BE2C (cell line): ENCODE measurements around the gene VPS9D1. TPM values are rescaled to one million over a fixed set of nuclear protein-coding genes. Genes with fewer than 3 reads are reported as not detected.

Source experiments
- DNase-seq: peaks from one replicate; pipeline ENCODE4 v3.0.0-alpha.2; 2020
- H3K27me3 ChIP-seq: fragments of 250-450 bp; sonication (Bioruptor Pico); 2 replicates; pipeline ENCODE4 v1.5.1; 2020; ENCODE audit warnings: mild to moderate bottlenecking
- H3K36me3 ChIP-seq: fragments of 250-450 bp; sonication (Bioruptor Pico); 2 replicates; pipeline ENCODE4 v1.5.1; 2020; ENCODE audit warnings: mild to moderate bottlenecking
- H3K4me1 ChIP-seq: fragments of 250-450 bp; sonication (Bioruptor Pico); 2 replicates; pipeline ENCODE4 v1.5.1; 2020
- H3K4me3 ChIP-seq: 2 replicates; pipeline ENCODE4 v1.5.1; 2011; ENCODE audit warnings: low read depth, low read length
- H3K9me3 ChIP-seq: fragments of 250-450 bp; sonication (Bioruptor Pico); 2 replicates; pipeline ENCODE4 v1.5.1; 2020
- polyA plus RNA-seq: library from polyadenylated mRNA; unstranded; fragments of >200 nt; gene quantifications from one replicate; pipeline ENCODE4 v1.2.1, GENCODE V29; 2012; ENCODE audit warnings: low read depth, missing spikeins; ENCODE audit not compliant: insufficient read length, insufficient read depth
- TF ChIP-seq, protein P1 (sequence below): IDR thresholded peaks from 2 replicates; pipeline ENCODE4 v1.5.1; 2012; ENCODE audit warnings: mild to moderate bottlenecking, low read depth, low read length

The VPS9D1 gene, protein sequence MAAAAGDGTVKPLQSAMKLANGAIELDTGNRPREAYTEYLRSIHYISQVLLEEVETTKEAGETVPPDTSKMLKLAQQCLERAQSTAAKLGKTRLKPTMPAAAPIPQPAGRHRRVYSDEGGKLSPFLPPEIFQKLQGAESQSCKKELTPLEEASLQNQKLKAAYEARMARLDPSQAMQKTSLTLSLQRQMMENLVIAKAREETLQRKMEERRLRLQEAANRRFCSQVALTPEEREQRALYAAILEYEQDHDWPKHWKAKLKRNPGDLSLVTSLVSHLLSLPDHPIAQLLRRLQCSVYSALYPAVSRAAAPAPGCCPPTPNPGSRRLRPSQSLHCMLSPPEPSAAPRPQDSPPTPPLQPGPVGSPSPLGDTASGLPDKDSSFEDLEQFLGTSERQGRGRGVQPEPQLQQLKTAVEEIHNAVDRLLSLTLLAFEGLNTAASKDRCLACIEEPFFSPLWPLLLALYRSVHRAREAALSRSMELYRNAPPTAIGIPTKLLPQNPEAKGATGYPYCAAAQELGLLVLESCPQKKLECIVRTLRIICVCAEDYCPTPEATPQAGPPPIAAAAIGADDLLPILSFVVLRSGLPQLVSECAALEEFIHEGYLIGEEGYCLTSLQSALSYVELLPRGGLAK
- polyA plus RNA-seq: 26.0 TPM

DNA sequence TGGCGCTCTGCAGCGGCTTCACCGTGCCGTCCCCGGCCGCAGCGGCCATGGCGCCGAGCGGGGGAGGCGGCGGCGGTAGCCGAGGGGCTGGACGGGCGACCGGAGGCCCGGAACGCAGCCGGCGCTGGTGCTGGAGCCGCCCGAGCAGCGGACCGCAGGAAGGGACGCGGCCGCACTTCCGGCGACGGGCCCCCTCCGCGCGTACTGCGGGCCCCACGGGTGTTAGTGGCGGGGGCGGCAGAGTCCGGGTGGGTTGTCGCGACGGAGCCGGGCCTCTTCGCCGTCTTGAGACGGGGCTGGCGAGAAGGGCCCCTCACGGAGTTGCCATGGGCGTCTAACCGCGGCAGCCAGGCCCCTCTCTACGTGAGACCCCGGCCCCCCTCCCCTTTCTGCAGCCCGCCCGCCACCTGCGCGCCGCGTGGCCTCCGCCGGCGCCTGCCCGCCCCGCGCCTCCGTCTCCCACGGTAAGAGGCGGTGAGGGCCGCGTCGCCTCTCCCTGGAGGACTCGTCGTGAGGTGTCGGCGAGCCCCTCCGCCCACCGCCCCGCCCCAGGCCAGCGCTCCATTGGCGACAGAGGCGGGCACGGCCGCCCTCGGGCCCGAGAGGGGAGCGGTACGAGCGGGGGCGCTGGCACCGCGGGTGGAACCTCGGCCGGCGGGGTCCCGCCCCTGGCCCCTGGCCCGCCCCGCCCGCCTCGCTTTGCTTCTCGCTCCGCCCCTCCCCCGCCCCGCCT is at the start of gene VPS9D1, which contains the start of gene ZNF276:
VPS9D1 (minus strand) TSS at position 86 of the 733 bp plus-strand sequence; CDS start at position 49, 37 bp downstream.
ZNF276 (plus strand) TSS at position 725 of the 733 bp plus-strand sequence. CDS start 104 bp downstream, outside the sequence.
- peak; percentile 88 for DNase-seq
- TF ChIP-seq, protein P1, sequence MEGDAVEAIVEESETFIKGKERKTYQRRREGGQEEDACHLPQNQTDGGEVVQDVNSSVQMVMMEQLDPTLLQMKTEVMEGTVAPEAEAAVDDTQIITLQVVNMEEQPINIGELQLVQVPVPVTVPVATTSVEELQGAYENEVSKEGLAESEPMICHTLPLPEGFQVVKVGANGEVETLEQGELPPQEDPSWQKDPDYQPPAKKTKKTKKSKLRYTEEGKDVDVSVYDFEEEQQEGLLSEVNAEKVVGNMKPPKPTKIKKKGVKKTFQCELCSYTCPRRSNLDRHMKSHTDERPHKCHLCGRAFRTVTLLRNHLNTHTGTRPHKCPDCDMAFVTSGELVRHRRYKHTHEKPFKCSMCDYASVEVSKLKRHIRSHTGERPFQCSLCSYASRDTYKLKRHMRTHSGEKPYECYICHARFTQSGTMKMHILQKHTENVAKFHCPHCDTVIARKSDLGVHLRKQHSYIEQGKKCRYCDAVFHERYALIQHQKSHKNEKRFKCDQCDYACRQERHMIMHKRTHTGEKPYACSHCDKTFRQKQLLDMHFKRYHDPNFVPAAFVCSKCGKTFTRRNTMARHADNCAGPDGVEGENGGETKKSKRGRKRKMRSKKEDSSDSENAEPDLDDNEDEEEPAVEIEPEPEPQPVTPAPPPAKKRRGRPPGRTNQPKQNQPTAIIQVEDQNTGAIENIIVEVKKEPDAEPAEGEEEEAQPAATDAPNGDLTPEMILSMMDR: no peak
- Histone ChIP-seq H3K4me3 (peak within 1 kb of the TSS; percentile 64), H3K4me1 (peaks cover 6% of the 10 kb centered on the region; the same call in 1 of the 2 replicates), H3K36me3 (peaks cover 17% of the 10 kb centered on the region), H3K27me3 (no peaks in the 10 kb centered on the region), H3K9me3 (no peaks in the 10 kb centered on the region)

DNA sequence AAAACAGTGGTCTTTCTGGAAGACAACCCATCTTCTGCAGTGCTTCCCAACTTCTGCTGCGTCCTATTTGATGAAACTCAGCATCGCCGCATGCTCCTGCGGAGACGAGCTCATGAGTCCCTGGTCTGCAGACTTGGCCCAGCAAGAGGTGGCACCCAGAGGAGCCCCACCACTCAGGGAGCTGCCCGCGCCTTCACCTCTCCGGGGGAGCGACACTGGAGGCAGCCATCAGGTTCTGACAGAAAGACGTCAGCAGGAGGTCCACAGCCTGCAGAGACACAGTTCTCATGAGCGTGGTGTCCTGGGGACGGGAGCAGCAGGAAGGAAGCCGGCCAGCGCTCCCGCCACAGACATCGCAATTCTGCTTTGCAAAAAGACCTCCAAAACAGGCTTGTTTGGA is 49.7 kb upstream of the VPS9D1 start:
- Histone ChIP-seq H3K36me3 (peaks cover 82% of the 10 kb centered on the region), H3K4me3 (no peak overlapping the region), H3K4me1 (no peaks in the 10 kb centered on the region), H3K27me3 (no peaks in the 10 kb centered on the region), H3K9me3 (no peaks in the 10 kb centered on the region)
- TF ChIP-seq, protein P1: no peak
- no peak for DNase-seq

DNA sequence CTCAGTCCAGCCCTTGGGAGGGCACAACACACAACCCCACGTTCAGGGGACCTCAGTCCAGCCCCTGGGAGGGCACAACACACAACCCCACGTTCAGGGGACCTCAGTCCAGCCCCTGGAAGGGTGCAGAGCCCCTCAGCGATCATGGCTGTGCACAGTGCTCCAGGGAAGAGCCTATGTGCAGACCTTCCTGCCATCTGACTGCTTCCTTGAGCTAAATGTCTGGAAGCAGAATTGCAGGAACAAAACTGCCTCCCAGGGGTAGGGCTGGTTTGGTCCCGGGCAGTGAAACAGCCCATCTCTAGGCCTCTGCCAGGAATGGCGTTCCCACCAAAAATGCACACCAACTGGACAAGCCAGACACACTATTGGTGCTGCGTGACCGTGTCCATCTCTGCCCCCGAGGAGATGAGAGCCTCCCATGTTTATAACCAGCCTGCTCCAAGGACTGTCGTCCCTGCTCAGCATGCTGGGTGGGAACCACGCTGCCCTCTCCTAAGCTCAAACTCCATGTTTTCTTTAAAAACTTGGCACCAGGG is 44.7 kb upstream of the VPS9D1 start:
- Histone ChIP-seq H3K27me3 (no peaks in the 10 kb centered on the region), H3K36me3 (peaks cover 79% of the 10 kb centered on the region), H3K4me1 (no peaks in the 10 kb centered on the region), H3K9me3 (no peaks in the 10 kb centered on the region), H3K4me3 (no peak overlapping the region)
- DNase-seq: no peak
- TF ChIP-seq, protein P1: no peak

DNA sequence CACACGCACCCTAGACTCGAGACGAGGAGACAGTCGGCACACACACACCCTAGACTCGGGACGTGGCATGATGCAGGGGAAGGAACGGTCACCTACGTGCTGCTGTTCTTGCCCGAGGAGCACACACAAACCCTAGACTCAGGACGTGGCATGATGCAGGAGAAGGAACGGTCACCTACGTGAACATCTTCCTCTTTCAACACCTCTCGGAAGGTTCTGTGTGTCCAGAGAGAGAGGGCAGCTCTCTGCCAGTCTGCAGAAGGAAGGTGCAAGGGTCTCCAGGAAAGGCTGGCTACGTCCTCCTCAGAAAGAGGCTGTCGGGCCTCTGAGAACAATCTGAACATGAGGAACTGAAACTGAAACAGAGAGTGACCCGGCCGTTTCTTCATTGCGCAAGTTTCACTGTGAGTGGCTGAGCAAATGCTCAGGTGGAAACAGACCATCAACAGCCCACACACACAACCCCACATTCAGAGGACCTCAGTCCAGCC is 44.1 kb upstream of the VPS9D1 start:
- Histone ChIP-seq H3K4me3 (no peak overlapping the region), H3K36me3 (peaks cover 79% of the 10 kb centered on the region), H3K4me1 (no peaks in the 10 kb centered on the region), H3K27me3 (no peaks in the 10 kb centered on the region), H3K9me3 (no peaks in the 10 kb centered on the region)
- TF ChIP-seq, protein P1: no peak
- DNase-seq: no peak

DNA sequence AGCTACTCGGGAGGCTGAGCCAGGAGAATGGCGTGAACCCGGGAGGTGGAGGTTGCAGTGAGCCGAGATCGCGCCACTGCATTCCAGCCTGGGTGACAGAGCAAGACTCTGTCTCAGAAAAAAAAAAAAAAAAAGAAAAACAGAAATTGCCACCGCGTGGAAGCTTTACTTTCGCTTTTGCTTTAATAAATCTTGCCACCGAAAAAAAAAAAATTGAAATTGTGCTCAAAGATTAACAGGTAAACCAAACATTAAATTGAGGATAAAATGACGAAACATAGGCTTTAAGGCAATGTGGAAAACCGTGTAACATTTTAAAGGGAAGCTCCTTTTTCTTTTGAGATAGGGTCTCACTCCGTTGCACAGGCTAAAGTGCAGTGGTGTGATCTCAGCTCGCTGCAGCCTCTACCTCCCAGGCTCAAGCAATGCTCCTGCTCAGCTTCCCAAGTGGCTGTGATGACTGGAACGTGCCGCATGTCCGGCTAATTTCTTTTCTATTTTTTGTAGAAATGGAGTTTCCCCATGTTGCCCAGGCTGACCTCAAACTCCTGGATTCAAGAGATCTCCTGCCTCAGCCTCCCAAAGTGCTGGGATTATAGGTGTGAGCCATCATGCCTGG is 40.7 kb upstream of the VPS9D1 start:
- Histone ChIP-seq H3K36me3 (peaks cover 78% of the 10 kb centered on the region), H3K9me3 (no peaks in the 10 kb centered on the region), H3K4me1 (no peaks in the 10 kb centered on the region), H3K4me3 (no peak overlapping the region), H3K27me3 (no peaks in the 10 kb centered on the region)
- no peak for DNase-seq
- TF ChIP-seq, protein P1: no peak
